Measurements from ENCODE around the gene DNAJC16. TPM values are rescaled to one million over a fixed set of nuclear protein-coding genes. Genes with fewer than 3 reads are reported as not detected.

The DNAJC16 gene
- total RNA-seq, 4 donors from 2014 or later = 17.2 to 24.8 (median 19.7) TPM

DNA sequence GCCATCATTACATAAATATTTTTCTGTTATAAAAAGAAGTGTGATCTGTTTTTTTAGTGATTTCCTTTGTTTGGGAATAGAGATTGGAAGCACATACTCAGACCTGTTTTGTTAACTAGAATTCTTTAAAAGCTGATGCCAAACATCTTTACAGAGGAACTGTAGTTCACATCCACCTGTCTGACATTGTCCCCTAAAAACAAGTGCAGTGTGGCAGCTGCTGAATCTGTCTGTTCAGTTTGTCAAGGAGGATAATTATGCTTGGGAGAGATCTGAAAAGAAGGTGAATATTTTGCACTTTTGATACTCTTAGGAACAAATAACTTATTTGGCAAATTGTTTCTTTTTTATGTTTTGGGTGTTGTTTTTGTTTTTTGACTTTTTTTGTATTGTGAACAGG lies 44.6 kb downstream of the DNAJC16 start:
- Histone ChIP-seq H3K4me1 (no peaks in the 10 kb centered on the region), H3K9me3 (no peaks in the 10 kb centered on the region), H3K27ac (no peak overlapping the region), H3K36me3 (peaks cover 49% of the 10 kb centered on the region), H3K27me3 (no peaks in the 10 kb centered on the region), H3K4me3 (no peak overlapping the region)
- no peak for DNase-seq (ENCODE audit: low spot score in 2 of 2)
- TF ChIP-seq POLR2A (IDR thresholded peaks at IDR 0.05) = no peak
- TF ChIP-seq, protein P1, sequence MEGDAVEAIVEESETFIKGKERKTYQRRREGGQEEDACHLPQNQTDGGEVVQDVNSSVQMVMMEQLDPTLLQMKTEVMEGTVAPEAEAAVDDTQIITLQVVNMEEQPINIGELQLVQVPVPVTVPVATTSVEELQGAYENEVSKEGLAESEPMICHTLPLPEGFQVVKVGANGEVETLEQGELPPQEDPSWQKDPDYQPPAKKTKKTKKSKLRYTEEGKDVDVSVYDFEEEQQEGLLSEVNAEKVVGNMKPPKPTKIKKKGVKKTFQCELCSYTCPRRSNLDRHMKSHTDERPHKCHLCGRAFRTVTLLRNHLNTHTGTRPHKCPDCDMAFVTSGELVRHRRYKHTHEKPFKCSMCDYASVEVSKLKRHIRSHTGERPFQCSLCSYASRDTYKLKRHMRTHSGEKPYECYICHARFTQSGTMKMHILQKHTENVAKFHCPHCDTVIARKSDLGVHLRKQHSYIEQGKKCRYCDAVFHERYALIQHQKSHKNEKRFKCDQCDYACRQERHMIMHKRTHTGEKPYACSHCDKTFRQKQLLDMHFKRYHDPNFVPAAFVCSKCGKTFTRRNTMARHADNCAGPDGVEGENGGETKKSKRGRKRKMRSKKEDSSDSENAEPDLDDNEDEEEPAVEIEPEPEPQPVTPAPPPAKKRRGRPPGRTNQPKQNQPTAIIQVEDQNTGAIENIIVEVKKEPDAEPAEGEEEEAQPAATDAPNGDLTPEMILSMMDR (IDR thresholded peaks at IDR 0.05) = no peak
- TF ChIP-seq EP300 (IDR thresholded peaks at IDR 0.05) = no peak
- no peak for TF ChIP-seq POLR2AphosphoS5 (IDR thresholded peaks at IDR 0.05)

DNA sequence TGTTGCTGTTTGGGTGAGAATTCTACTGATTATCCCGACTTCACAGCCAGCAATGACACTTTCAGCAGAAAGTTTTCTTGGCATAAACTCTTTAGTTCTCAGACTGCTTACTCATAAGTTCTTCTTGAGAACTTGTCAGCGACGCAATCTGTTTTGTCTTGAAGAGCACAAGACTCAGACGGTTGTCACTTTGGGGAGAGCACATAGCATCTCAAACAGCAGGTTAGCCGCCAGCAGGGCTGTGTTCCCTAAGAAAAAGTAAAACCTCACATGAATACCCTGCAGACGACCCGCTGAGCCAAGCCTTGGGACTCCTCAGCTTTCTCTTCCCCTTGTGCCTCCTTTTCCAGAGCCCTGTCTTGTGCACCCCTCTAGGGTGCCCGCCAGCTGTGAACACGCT lies 46.8 kb downstream of the DNAJC16 start:
- DNase-seq (ENCODE audit: low spot score in 2 of 2) = peak in 1 of 2 donors; percentile 28
- TF ChIP-seq POLR2AphosphoS5 (IDR thresholded peaks at IDR 0.05) (no peak), EP300 (IDR thresholded peaks at IDR 0.05) (no peak), POLR2A (IDR thresholded peaks at IDR 0.05) (no peak)
- TF ChIP-seq, protein P1 (IDR thresholded peaks at IDR 0.05) = no peak
- Histone ChIP-seq H3K4me3 (no peak overlapping the region), H3K27ac (no peak overlapping the region), H3K9me3 (no peaks in the 10 kb centered on the region), H3K27me3 (no peaks in the 10 kb centered on the region), H3K36me3 (peaks cover 27% of the 10 kb centered on the region), H3K4me1 (no peaks in the 10 kb centered on the region)
- WGBS = 73% methylated on average over 9 of the region's 9 CpGs

DNA sequence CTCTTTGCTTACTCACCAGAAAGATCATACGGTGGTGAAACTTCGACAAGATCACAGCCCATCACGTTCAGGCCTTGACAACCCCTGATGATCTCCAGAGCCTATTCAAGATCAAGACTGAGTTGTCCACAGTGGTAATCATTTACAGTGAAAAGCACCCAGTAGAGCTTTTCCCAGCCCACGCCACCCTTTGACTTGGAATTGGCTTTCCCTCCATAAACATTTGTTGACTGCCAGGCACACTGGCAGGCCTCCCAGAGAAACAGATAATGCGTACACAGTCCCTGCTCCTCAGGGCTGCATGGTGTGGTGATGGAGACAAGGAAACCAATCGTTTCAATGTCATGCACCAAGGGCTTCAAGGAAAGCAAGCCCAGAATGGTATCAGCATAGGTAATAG lies 48.1 kb downstream of the DNAJC16 start:
- Histone ChIP-seq H3K27me3 (no peaks in the 10 kb centered on the region), H3K4me1 (peaks cover 9% of the 10 kb centered on the region), H3K9me3 (no peaks in the 10 kb centered on the region), H3K36me3 (peaks cover 16% of the 10 kb centered on the region), H3K4me3 (no peak overlapping the region), H3K27ac (no peak overlapping the region)
- 87% methylated on average over 6 of the region's 6 CpGs for WGBS
- no peak for TF ChIP-seq POLR2AphosphoS5 (IDR thresholded peaks at IDR 0.05)
- no peak for TF ChIP-seq POLR2A (IDR thresholded peaks at IDR 0.05)
- TF ChIP-seq EP300 (IDR thresholded peaks at IDR 0.05) = no peak
- TF ChIP-seq, protein P1 (IDR thresholded peaks at IDR 0.05) = no peak
- no peak for DNase-seq (ENCODE audit: low spot score in 2 of 2)

DNA sequence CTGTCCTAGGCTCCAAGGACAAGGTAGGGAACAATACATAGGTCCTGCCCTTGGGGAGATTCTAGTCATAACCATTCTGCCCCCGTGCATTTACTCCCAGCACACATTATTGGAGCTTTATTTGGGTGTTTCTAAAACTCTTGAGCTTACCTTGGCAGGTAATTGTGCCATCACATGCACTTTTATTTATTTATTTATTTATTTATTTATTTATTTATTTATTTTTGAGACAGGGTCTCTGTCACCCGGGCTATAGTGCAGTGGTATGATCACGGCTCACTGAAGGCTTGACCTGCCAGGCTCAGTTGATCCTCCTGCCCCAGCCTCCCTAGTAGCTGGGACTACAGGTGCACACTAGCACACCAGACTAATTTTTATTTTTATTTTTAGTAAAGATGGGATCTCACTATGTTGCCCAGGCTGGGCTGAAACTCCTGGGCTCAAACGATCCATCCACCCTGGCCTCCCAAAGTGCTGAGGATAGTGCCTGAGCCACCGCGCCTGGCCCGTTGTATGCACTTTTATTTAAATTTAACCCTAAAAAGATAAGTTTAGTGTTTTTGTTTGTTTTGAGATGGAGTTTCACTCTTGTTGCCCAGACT lies 49.0 kb downstream of the DNAJC16 start:
- Histone ChIP-seq H3K27ac (no peak overlapping the region), H3K9me3 (no peaks in the 10 kb centered on the region), H3K27me3 (no peaks in the 10 kb centered on the region), H3K4me1 (peaks cover 11% of the 10 kb centered on the region), H3K36me3 (peaks cover 7% of the 10 kb centered on the region), H3K4me3 (no peak overlapping the region)
- TF ChIP-seq EP300 (IDR thresholded peaks at IDR 0.05) = no peak
- no peak for TF ChIP-seq POLR2AphosphoS5 (IDR thresholded peaks at IDR 0.05)
- no peak for TF ChIP-seq POLR2A (IDR thresholded peaks at IDR 0.05)
- TF ChIP-seq, protein P1 (IDR thresholded peaks at IDR 0.05) = no peak
- no peak for DNase-seq (ENCODE audit: low spot score in 2 of 2)
- WGBS = 96% methylated on average over 7 of the region's 7 CpGs

DNA sequence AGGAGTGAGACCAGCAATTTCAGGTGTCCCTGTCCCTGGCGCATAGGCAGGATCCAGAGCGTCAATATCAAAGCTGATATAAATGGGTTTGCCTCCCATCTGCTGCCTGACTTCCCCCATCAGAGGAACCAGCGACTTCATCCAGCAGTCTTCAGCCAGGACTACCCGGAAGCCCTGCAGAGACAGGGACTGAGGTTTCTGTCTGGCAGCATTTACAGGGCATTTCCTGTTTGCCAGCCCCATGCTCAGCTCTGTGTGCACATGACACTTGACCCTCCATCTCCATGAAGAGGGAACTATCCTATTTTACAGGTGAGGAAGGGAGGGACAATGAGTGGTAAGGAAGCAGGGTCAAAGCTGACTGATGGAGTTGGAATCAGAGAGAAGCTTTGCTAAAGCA lies 51.0 kb downstream of the DNAJC16 start:
- Histone ChIP-seq H3K36me3 (peaks cover 7% of the 10 kb centered on the region), H3K4me1 (peaks cover 11% of the 10 kb centered on the region), H3K4me3 (no peak overlapping the region), H3K9me3 (no peaks in the 10 kb centered on the region), H3K27me3 (no peaks in the 10 kb centered on the region), H3K27ac (no peak overlapping the region)
- WGBS = 83% methylated on average over 4 of the region's 4 CpGs
- TF ChIP-seq, protein P1 (IDR thresholded peaks at IDR 0.05) = no peak
- no peak for TF ChIP-seq EP300 (IDR thresholded peaks at IDR 0.05)
- TF ChIP-seq POLR2AphosphoS5 (IDR thresholded peaks at IDR 0.05) = no peak
- no peak for TF ChIP-seq POLR2A (IDR thresholded peaks at IDR 0.05)
- DNase-seq (ENCODE audit: low spot score in 2 of 2) = no peak
